ENCODE measurements around the gene MPPED1.

The MPPED1 gene

GRCh38 chr22:43449831-43450225 lies 38.0 kb downstream of the MPPED1 start:
- DNase-seq = no peak

GRCh38 chr22:43451371-43452050 lies 39.7 kb downstream of the MPPED1 start:
- no peak for DNase-seq

- no peak for DNase-seq
Observed at GRCh38 chr22:43455846-43456245, 44.0 kb downstream of the MPPED1 start.

- DNase-seq = no peak
Observed at GRCh38 chr22:43457002-43457401, 45.2 kb downstream of the MPPED1 start.

- no peak for DNase-seq
Observed at GRCh38 chr22:43462701-43463100, 50.9 kb downstream of the MPPED1 start.

GRCh38 chr22:43464809-43465208 lies 53.0 kb downstream of the MPPED1 start:
- no peak for DNase-seq

- no peak for DNase-seq
Observed at GRCh38 chr22:43465291-43466015, 53.6 kb downstream of the MPPED1 start.

GRCh38 chr22:43466710-43467109 lies 54.9 kb downstream of the MPPED1 start:
- DNase-seq = no peak

- no peak for DNase-seq
Observed at GRCh38 chr22:43467216-43467940, 55.6 kb downstream of the MPPED1 start.

- no peak for DNase-seq
Observed at GRCh38 chr22:43470253-43470652, 58.4 kb downstream of the MPPED1 start.

- DNase-seq = no peak
Observed at GRCh38 chr22:43470941-43471585, 59.2 kb downstream of the MPPED1 start.

- DNase-seq = no peak
Observed at GRCh38 chr22:43471606-43472135, 59.9 kb downstream of the MPPED1 start.

- DNase-seq = no peak
Observed at GRCh38 chr22:43473031-43473430, 61.2 kb downstream of the MPPED1 start.

GRCh38 chr22:43473441-43473840 lies 61.6 kb downstream of the MPPED1 start:
- DNase-seq = no peak

- DNase-seq = no peak
Observed at GRCh38 chr22:43474161-43475101, 62.6 kb downstream of the MPPED1 start.

GRCh38 chr22:43475549-43476076 lies 63.8 kb downstream of the MPPED1 start:
- DNase-seq = no peak

GRCh38 chr22:43476341-43476740 lies 64.5 kb downstream of the MPPED1 start:
- no peak for DNase-seq

- DNase-seq = no peak
Observed at GRCh38 chr22:43476751-43477725, 65.2 kb downstream of the MPPED1 start.

- DNase-seq = no peak
Observed at GRCh38 chr22:43477966-43478365, 66.2 kb downstream of the MPPED1 start.

- no peak for DNase-seq
Observed at GRCh38 chr22:43478621-43479300, 66.9 kb downstream of the MPPED1 start.

Data from CD4-positive, alpha-beta T cell treated with Interleukin-6 for 4 hours (primary cell).